Midbrain (tissue), 1 donor: ENCODE results near the gene TCEAL4.
"Not testable (repeated sequence)": the region's sequence is repeated elsewhere in the genome, so short reads cannot be mapped to it uniquely, and the experiment has no call there.

ENCODE experiments used
- DNase-seq: peaks from one replicate; lab custom pipeline; 2025; lab: John Stamatoyannopoulos, UW

Gene TCEAL4

DNA sequence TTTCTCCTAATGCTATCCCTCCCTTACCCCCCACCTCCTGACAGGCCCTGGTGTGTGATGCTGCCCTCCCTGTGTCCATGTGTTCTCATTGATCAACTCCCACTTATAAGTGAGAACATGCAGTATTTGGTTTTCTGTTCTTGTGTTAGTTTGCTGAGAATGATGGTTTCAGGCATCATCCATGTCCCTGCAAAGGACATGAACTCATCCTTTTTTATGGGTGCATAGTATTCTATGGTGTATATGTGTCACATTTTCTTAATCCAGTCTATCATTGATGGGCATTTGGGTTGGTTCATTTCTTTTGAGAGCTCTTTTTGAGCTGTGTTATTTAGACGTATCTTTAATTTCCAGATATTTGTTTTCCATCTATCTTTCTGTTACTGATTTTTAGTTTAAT, 7.0 kb downstream of the TCEAL4 start:
- DNase-seq, result not testable (repeated sequence)

DNA sequence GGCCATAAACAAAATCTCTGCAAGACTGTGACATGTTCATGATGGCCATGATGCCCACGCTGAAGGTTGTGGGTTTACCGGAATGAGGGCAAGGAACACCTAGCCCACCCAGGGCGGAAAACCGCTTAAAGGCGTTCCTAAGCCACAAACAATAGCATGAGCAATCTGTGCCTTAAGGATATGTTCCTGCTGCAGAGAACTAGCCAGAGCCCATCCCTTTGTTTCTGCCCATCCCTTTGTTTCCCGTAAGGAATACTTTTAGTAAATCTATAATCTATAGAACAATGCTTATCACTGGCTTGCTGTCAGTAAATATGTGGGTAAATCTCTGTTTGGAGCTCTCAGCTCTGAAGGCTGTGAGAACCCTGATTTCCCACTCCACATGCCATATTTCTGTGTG, 9.9 kb downstream of the TCEAL4 start:
- not testable (repeated sequence) for DNase-seq

- DNase-seq, result peak; percentile 47
Measured at GRCh38 chrX:103607364-103608305, 22.3 kb downstream of the TCEAL4 start, which contains the start of gene TCEAL3. Gene TCEAL3 (plus strand): TSS chrX:103607963. CDS start chrX:103609065, 1,102 bp downstream.

- DNase-seq, result no peak
Measured at GRCh38 chrX:103608306-103608963, 23.1 kb downstream of the TCEAL4 start.

GRCh38 chrX:103610282-103610681, 25.0 kb downstream of the TCEAL4 start:
- DNase-seq, result no peak

DNA sequence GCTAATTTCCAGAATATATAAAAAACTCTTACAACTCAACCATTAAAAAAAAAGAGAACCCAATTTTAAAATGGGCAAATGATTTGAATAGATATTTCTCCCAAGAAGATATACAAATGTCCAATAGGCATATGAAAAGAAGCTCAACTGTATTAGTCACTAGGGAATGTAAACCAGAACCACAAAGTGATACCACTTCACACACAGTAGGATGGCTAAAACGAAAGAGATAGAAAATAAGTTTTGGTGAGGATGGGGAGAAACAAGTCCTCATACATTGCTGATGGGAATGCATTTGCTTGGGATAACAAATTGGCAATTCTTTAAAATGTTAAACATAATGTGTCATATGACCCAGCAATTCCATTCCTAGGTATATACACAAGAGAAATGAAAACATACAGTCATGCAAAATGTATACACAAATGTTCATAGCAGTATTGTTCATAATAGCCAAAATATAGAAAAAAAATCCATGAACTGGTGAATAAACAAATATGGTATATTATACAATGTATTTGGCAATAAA, 28.1 kb downstream of the TCEAL4 start:
- DNase-seq, result no peak

- no peak for DNase-seq
Measured at GRCh38 chrX:103614999-103615398, 29.7 kb downstream of the TCEAL4 start.

DNA sequence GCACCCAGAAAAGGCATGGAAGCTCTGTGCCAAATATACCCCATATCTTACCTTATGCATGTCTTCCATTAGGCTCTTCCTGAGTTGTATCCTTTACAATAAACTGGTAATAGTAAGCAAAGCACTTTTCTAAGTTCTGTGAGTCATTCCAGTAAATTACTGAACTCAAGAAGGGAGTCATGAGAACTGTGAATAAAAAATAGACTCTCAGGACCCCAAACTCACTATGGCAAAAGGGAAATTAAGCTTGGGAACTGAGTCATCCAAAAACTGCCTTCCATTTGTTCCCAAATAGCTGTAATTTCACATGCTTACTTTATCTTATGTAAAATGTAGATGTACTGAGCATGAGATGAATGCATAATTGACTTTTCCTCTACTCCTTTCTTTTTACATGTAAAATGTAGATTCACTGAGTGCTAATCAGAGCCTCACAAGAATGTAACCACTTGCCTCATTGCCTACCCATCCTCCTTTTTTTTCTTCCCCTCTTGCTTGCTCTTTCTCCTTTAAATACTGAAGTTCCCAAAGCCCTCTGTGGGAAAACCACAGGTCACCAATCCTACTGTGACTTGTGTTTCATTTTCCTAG, 30.6 kb downstream of the TCEAL4 start:
- DNase-seq, result no peak

- no peak for DNase-seq
Measured at GRCh38 chrX:103616676-103617186, 31.4 kb downstream of the TCEAL4 start.

- no peak for DNase-seq
Measured at GRCh38 chrX:103624111-103624510, 38.8 kb downstream of the TCEAL4 start.

DNA sequence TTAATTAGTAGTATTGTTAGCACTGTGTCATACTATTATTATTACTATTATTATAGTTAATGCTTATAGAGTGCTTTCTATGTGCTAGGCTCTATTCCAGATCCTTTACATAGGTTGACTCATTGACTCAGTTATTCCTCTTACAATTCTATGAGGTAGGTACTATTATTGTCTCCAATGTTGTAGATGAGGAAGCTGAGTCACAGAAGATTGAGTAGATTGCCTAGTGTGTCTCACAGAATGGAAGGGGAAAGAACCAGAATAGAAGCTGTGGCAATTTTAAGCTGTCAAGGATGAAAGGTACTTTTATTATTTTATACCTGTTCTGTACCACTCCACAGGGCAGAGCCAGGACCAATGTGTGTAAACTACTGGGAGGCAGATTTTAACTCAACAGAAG, 41.5 kb downstream of the TCEAL4 start:
- no peak for DNase-seq

- peak; percentile 61 for DNase-seq
Measured at GRCh38 chrX:103628386-103629317, 43.3 kb downstream of the TCEAL4 start, which contains the start of gene TCEAL1. Gene TCEAL1 (plus strand): TSS chrX:103628975. CDS start chrX:103629917, 942 bp downstream.

DNA sequence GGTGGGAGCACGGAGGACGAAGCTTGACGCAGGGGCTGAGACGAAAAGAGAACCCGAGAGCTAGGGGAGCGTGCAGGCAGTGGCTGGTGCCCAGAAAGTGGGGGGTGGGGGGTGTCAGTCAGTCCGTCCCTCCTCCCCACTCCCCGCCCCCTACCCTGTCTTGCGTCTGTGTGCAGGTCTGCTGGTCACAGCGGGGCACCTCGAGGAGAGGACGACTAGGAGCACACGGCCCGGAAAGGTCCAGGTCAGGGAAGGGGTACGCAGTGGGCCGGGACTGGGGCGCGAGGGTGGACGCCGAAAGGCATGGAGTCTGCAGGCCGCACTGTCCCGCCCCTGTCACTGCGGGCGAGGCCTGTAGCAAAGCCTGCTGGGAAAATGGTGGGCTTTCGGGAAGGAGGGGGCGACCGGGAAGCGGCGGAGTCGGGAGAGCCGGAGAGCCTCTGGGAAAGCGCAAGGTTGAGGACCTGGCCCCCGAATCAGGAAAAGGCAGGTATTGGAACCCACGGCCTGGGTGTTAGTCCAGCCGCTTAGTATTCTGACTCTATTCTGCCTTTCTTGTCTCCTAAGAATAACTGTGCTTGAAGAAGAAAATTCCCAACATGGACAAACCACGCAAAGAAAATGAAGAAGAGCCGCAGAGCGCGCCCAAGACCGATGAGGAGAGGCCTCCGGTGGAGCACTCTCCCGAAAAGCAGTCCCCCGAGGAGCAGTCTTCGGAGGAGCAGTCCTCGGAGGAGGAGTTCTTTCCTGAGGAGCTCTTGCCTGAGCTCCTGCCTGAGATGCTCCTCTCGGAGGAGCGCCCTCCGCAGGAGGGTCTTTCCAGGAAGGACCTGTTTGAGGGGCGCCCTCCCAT, 44.2 kb downstream of the TCEAL4 start:
- peak; percentile 61 for DNase-seq

DNA sequence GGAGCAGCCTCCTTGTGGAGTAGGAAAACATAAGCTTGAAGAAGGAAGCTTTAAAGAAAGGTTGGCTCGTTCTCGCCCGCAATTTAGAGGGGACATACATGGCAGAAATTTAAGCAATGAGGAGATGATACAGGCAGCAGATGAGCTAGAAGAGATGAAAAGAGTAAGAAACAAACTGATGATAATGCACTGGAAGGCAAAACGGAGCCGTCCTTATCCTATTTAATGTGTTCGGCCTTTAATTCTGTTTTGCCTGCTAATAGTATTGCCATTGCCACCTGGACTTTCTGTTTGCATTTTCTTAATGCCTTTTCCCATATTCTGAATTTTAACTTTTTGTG, 44.8 kb downstream of the TCEAL4 start:
- DNase-seq, result no peak

DNA sequence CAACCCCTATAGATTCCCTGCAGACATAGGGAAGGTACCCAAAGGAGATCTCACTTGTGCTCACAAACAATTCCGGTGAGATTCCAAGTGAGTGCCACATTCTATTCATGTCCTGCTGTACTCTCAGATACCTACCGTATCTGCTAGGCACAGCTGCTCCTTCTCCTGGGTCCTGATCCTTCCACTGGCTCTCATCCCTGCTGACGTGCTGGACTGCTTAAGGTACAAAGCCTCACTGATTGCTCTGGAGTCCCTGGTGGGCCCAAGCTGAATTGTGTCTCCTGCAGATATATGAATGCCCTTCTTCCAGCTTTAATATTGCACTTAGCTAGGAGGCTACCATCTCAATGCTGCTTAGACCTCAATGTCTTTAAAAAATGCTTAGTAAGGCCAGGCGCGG, 45.8 kb downstream of the TCEAL4 start:
- DNase-seq, result no peak

DNA sequence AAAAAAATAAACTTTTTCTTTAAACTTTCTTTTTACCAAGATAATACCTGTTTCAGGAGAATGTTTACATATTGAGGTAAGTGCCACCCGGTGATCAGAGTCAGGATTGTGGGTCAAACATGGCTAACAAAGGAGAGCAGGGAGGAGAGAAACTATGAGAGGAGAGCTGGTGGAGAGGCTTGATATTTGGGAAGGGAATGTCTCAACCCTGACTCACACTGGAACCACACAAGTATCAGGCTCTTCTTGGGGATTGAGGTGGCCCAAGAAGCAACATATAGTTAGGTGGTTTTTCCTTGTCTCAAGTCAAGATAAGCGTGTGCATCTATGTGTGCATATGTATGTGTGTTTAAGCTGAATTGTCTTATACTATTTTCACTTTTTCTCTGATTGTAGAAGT, 50.1 kb downstream of the TCEAL4 start:
- DNase-seq, result no peak
